Naive thymus-derived CD8-positive, alpha-beta T cell (primary cell): ENCODE results near the gene HIP1R. TPM values are rescaled to one million over a fixed set of nuclear protein-coding genes. Genes with fewer than 3 reads are reported as not detected.

Experiments
- polyA plus RNA-seq, 3 donors: library from polyadenylated mRNA; unstranded; fragments of 300-500 nt; fragmentation: Illumina TruSeq; gene quantifications; one replicate each; pipeline ENCODE4 v1.2.3, GENCODE V29; 2021
- total RNA-seq, 8 experiments: library from RNA in 2 of 8; stranded (reverse) in 2 of 8; gene quantifications; one replicate each; pipeline ENCODE4 v1.2.3 and lab custom pipeline; 2021 to 2026

Gene HIP1R
- total and polyA plus RNA-seq, 5 experiments from 2014 or later = 4.7 to 144 (median 16.7) TPM

Other genes with a start within 250 kb of the HIP1R start
- not detected for gene HCAR2, start 132.1 kb upstream of the HIP1R start, total RNA-seq
- gene HCAR2, start 132.1 kb upstream of the HIP1R start, polyA plus RNA-seq = not detected
- not detected for gene HCAR3, start 118.6 kb upstream of the HIP1R start, total RNA-seq
- not detected for gene HCAR3, start 118.6 kb upstream of the HIP1R start, polyA plus RNA-seq
- not detected for gene HCAR1, start 104.6 kb upstream of the HIP1R start, total RNA-seq
- gene HCAR1, start 104.6 kb upstream of the HIP1R start, polyA plus RNA-seq = not detected
- 10 to 100 TPM; 51.6 to 52.6 TPM for gene DENR, start 82.6 kb upstream of the HIP1R start, total RNA-seq
- 10 to 100 TPM; 68.0 to 79.9 (median 78.3) TPM for gene DENR, start 82.6 kb upstream of the HIP1R start, polyA plus RNA-seq
- gene CCDC62, start 60.9 kb upstream of the HIP1R start, total RNA-seq = 1 to 10 TPM; 2.0 TPM
- under 1 TPM; 0.25 to 0.44 (median 0.42) TPM for gene CCDC62, start 60.9 kb upstream of the HIP1R start, polyA plus RNA-seq
- gene VPS37B, start 60.7 kb downstream of the HIP1R start, total RNA-seq = 10 to 100 TPM; 36.4 to 37.2 TPM
- 10 to 100 TPM; 15.2 to 19.4 (median 19.3) TPM for gene VPS37B, start 60.7 kb downstream of the HIP1R start, polyA plus RNA-seq
- gene ABCB9, start 131.0 kb downstream of the HIP1R start, total RNA-seq = 1 to 10 TPM; 6.2 to 7.0 TPM
- gene ABCB9, start 131.0 kb downstream of the HIP1R start, polyA plus RNA-seq = 1 to 10 TPM in 1 of 3 donors, under 1 TPM in 2; 0.45 to 1.4 (median 0.80) TPM
- gene OGFOD2, start 139.8 kb downstream of the HIP1R start, total RNA-seq = 10 to 100 TPM; 35.1 TPM
- gene OGFOD2, start 139.8 kb downstream of the HIP1R start, polyA plus RNA-seq = 10 to 100 TPM in 2 of 3 donors, 1 to 10 TPM in 1; 7.7 to 15.9 (median 15.4) TPM
- 100 to 1,000 TPM; 183 TPM for gene ARL6IP4, start 145.2 kb downstream of the HIP1R start, total RNA-seq
- 100 to 1,000 TPM; 209 to 256 (median 222) TPM for gene ARL6IP4, start 145.2 kb downstream of the HIP1R start, polyA plus RNA-seq